NCI-H1417 treated with DMSO at 0.1 percent for 48 hours (cell line): ENCODE results near the gene MAP10.

Experiments used
- DNase-seq: peaks from one replicate; lab custom pipeline; 2025; lab: John Stamatoyannopoulos, UW

Gene MAP10

DNA sequence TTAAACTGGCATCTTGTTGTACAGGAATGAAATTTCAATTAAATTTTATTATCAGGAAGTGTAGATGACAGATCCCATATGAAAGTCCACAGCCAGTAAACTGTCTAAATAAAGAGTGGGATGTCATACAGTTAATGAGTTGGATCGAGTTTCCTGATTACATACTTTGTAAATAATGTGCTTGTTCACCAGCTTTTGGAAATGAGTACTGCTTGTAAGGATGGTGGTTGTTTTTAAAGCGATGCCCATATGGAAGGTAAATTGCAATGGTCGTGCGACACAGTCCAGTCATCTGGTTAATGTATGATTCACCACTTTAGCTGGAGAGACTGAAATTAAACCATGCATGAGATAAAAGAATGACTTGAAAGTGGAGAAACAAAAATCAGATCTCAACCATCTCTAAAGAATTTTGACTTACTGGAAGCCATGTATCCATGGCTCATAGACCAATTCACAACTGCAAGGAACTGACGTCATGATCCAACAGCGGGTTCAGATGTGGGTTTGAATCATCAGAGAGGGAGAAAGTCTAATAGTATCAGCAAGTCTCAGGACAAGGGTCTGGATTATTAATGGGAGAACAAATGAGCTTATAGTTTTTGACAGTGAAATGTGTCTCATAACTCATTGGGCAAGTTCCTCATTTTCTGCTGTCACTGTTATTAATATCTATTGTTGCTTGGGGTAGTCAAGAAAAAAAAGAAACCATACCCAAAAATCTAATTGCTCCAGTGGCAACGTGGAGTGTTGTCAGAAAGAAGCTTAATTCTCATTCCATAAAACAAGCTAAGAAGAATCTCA lies 49.0 kb downstream of the MAP10 start:
- DNase-seq = no peak

DNA sequence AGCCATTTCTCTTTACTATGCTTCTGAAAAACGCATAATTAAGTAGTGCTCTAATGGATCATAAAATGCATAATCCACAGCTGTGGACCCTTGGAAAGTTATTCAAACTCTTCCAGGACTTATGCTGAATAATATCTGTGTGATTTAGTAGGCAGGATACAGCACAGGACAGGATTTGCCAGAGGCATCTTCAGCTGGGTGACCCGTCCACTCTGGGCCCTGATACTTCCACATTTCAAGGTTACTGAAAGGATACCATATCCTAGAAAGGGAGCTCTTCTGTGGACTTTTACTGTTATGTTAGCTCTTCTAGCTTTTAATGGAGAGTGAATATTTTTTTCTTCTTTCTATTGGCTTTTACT lies 49.6 kb downstream of the MAP10 start:
- DNase-seq = no peak

DNA sequence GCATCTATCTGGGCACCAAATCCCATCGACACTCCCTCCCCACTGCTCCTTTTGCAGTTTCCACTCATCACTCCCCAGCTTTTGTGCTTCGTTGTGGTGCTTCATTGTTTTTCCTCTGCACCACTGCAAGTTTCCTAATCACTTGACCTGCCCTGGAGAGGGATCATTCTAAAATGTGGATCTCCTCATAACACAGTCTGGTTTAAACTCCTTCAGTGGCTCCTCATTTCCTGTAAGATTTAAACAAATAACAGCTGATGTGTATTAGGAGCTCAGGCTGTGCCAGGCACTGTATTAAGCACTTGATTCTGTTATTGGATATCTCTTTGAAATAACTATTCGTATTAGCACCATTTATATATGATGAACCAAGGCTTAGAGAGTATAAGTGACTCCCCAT lies 51.3 kb downstream of the MAP10 start:
- no peak for DNase-seq
